HG02840 (cell line): ENCODE results near the gene CCDC88B.

Source experiments
- ATAC-seq: cut with Tn5 transposase; IDR thresholded peaks from one replicate; pipeline ENCODE4 v1.9.1; 2021; ENCODE audit warnings: mild to moderate bottlenecking, moderate library complexity, moderate number of reproducible peaks; ENCODE audit not compliant: unreplicated experiment, low FRiP score

The CCDC88B gene

GRCh38 chr11:64339754-64340408 lies at the start of gene CCDC88B:
CCDC88B (plus strand) TSS chr11:64340204; CDS start chr11:64340267, 63 bp downstream.
- ATAC-seq, result no peak

GRCh38 chr11:64290352-64291261 lies 49.4 kb upstream of the CCDC88B start:
- no peak for ATAC-seq

- ATAC-seq, result no peak
Measured at GRCh38 chr11:64291262-64291751, 48.7 kb upstream of the CCDC88B start, which contains the start of gene KCNK4. KCNK4 (plus strand) TSS chr11:64291302; CDS start chr11:64293019, 1,717 bp downstream.

GRCh38 chr11:64291752-64292459 lies 48.1 kb upstream of the CCDC88B start:
- ATAC-seq, result no peak

GRCh38 chr11:64292460-64293254 lies 47.3 kb upstream of the CCDC88B start:
- ATAC-seq, result no peak

DNA sequence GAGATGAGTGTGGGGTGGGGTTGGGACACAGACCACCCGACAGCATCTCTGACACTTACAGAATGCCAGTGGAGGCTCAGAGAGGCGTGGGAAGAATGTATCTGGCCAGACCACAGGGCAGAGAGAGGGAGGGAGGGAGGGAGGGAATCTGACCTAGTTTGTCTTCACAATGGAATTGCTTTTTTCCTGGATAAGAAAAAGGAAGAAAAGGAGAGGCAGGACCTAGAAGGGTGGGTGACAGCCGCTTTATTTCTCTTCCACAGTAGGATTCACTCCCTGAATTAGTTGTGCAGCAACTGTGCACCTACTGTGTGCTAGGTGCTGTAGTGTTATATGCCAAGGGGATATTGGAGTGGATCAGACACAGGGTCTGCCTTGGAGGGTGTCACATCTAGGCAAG lies 45.2 kb upstream of the CCDC88B start:
- ATAC-seq, result no peak

DNA sequence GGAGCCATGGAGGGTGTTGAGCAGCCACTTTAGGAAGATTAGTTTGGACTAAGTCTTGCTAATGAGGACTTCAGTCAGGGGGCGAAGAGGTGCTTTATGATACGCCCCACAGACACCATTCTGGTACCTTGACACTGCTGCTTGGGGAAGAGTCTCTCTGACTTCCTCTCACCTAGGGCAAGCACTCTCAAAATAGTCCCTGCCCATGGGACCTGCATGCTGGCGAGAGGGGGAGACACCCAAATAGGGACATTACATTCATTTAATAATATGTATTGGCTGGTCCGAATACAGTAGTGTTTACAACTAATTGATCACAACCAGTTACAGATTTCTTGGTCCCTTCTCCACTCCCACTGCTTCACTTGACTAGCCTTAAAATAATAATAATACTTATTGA lies 44.2 kb upstream of the CCDC88B start:
- ATAC-seq, result no peak

GRCh38 chr11:64296236-64296635 lies 43.8 kb upstream of the CCDC88B start:
- no peak for ATAC-seq

DNA sequence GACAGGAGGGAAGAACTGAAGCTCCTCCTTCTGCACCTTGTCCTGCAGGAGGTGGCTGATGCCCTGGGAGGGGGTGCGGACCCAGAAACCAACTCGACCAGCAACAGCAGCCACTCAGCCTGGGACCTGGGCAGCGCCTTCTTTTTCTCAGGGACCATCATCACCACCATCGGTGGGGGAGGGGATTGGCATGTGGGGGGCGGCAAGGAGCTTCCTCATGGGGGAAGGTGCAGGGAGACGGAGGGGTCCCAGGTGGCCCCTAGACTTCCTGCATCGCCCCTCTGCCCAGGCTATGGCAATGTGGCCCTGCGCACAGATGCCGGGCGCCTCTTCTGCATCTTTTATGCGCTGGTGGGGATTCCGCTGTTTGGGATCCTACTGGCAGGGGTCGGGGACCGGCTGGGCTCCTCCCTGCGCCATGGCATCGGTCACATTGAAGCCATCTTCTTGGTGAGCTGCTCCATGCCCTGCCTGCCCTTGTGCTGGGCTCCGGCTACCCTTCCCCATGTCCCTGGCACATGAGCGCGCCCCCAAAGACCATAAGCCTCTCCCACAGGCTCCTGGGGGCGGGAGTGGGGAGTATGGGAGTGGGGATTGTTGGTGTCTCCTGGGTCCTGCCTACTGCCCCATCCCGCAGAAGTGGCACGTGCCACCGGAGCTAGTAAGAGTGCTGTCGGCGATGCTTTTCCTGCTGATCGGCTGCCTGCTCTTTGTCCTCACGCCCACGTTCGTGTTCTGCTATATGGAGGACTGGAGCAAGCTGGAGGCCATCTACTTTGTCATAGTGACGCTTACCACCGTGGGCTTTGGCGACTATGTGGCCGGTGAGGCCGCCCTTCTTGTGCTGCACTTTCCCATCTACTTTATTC lies 42.9 kb upstream of the CCDC88B start:
- ATAC-seq, result no peak

GRCh38 chr11:64297699-64298358 lies 42.2 kb upstream of the CCDC88B start:
- ATAC-seq, result no peak

DNA sequence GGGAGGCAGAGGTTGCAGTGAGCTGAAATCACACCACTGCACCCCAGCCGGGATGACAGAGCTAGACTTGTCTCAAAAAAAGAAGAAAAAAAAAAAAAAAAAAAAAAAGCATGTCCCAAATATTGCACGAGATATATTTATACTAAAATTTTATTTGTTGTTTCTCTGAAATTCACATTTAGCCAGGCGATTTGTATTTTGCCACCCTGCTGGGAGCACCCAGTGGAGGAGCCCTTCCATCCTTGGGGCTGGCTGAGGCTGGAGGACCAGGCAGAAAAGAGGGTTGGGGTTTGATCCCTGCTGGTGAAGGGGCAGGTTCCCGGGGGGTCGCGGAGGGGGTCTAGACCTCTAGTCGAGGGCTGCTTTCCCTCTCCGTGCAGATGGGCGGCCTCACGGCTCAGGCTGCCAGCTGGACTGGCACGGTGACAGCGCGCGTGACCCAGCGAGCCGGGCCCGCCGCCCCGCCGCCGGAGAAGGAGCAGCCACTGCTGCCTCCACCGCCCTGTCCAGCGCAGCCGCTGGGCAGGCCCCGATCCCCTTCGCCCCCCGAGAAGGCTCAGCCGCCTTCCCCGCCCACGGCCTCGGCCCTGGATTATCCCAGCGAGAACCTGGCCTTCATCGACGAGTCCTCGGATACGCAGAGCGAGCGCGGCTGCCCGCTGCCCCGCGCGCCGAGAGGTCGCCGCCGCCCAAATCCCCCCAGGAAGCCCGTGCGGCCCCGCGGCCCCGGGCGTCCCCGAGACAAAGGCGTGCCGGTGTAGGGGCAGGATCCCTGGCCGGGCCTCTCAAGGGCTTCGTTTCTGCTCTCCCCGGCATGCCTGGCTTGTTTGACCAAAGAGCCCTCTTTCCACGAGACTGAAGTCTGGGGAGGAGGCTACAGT lies 40.8 kb upstream of the CCDC88B start:
- no peak for ATAC-seq

DNA sequence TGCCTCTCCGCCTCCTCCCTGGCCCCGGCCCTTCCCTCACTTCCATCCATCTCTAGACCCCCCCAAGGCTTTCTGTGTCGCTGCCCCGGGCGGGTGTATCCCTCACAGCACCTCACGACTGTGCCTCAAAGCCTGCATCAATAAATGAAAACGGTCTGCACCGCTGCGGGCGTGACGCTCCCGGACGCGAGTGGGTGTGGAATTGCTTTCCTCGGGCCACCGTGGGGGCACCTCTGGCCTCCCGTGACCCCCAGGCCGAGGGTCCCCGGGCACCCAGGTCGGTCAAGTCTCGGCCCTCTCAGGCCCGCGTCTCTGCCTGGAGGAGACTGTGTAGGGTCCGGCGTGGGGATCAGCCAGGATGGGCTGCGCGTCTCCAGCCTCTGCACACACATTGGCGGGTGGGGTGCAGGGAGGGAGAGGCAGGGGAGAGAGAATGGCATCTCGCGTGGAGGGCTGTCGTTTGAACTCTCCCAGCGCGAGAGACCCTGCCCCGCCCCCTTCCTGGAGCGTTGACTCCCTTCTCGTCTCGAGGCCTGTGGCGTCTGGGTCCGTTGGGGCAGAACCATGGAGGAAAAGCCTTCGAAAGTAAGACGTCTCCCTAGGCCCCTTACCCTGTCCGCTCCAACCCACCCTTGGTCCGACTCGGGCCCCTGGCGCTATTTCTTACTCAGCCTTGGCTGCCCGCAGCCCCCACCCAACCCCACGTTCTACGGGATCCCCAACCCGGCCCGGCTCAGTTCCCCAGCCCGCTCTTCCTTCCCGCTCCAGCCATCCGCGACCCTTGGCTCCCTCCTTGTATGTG lies 40.0 kb upstream of the CCDC88B start, which contains the start of gene CATSPERZ:
Gene CATSPERZ (plus strand): TSS at position 512 of the 802 bp plus-strand sequence. CDS start 53 bp downstream, at position 565.
- no peak for ATAC-seq

DNA sequence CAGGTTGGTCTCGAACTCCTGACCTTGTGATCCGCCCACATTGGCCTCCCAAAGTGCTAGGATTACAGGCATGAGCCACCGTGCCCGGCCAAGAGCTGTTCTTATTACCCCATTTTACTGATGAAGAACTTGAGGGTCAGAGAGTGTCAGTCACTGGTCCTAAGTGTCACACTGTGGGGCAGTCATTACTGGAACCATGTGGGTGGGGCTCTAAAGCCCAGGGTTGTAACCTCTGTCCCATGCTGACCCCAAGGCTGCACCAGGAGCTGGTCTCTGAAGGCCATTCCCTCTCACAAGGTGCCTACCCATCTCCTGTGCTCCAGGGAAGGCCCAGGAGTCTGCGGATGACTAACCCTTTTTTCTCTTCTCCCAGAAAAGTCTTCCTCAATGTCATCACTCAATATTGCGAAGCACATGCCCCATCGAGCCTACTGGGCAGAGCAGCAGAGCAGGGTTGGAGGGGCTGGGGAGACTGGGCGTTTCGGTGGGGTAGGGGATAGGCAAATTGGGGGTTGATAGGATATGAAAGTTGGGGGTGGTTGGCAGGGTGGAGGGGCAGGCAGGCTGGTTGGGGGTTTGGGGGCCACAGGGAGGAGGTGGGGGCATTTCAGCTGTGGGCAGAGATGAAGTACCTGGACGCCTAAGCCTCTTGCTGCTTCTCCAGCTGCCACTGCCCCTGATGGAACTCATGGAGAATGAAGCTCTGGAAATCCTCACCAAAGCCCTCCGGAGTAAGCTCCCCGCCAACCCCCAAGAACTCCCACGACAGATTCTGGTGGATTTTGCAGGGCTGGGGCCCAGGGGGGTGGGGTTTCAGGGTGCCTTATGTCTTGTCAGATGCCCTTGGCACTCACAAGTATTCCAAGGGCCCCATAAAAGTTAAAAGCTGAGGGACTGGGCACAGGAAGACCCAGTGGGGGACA lies 36.6 kb upstream of the CCDC88B start:
- ATAC-seq, result no peak

GRCh38 chr11:64304032-64304315 lies 36.0 kb upstream of the CCDC88B start:
- no peak for ATAC-seq

GRCh38 chr11:64304316-64305072 lies 35.5 kb upstream of the CCDC88B start:
- ATAC-seq, result peak; percentile 21
